ENCODE measurements around the gene ZMYND8.

The ZMYND8 gene

GRCh38 chr20:47314647-47315338, 41.7 kb downstream of the ZMYND8 start:
- Histone ChIP-seq H2BK5ac (ENCODE audit: low read depth, low read length, poor library complexity, severe bottlenecking) (peak overlapping the region; percentile 78), H2BK120ac (ENCODE audit: low read depth, low read length) (peak overlapping the region; percentile 78), H2BK12ac (ENCODE audit: low read length in 2 of 2) (peak overlapping the region; percentile 21 to 49), H3K23ac (ENCODE audit: low read length in 2 of 2) (no peak overlapping the region), H3K36me3 (ENCODE audit: control insufficient read depth in 1 of 2, insufficient read depth in 2 of 2, low read depth in 1 of 2, low read length in 2 of 2) (peaks cover 7 to 10% of the 10 kb centered on the region in 2 experiments), H2BK15ac (ENCODE audit: low read depth, poor library complexity, severe bottlenecking) (no peak overlapping the region), H2AK5ac (ENCODE audit: low read length, severe bottlenecking) (peak overlapping the region; percentile 84), H3K4ac (ENCODE audit: low read depth in 1 of 2, low read length in 2 of 2) (peak overlapping the region; percentile 85 to 93), H3K4me3 (ENCODE audit: insufficient read depth in 1 of 2, low read depth in 1 of 2, low read length in 2 of 2) (peak overlapping the region in 1 of 2 experiments; percentile 40), H3K79me1 (replicated peaks; ENCODE audit: low read length, poor library complexity, severe bottlenecking) (peaks cover 13% of the 10 kb centered on the region), H4K8ac (ENCODE audit: low read length) (peak overlapping the region; percentile 38), H3K9me3 (ENCODE audit: control insufficient read depth, low read length) (no peaks in the 10 kb centered on the region), H3K14ac (ENCODE audit: low read length in 2 of 2) (no peak overlapping the region), H3K9ac (ENCODE audit: low read length) (peak overlapping the region; percentile 81), H3K4me1 (ENCODE audit: control insufficient read depth, insufficient read depth, low read depth, low read length) (peaks cover 30% of the 10 kb centered on the region), H3K27ac (ENCODE audit: low read length, poor library complexity, severe bottlenecking) (peak overlapping the region; percentile 71), H3K18ac (ENCODE audit: low read depth in 1 of 2, low read length in 2 of 2) (peak overlapping the region; percentile 31 to 85), H3K27me3 (ENCODE audit: control insufficient read depth in 1 of 2, insufficient read depth in 1 of 2, low read length in 2 of 2) (no peaks in the 10 kb centered on the region), H4K91ac (ENCODE audit: low read length) (peak overlapping the region; percentile 52), H2AFZ (ENCODE audit: low read depth, low read length) (no peak overlapping the region), H3K4me2 (ENCODE audit: low read length, poor library complexity, severe bottlenecking) (no peak overlapping the region)
- DNase-seq = no peak
- WGBS = 92% methylated on average over 2 of the region's 3 CpGs

GRCh38 chr20:47311967-47312681, 44.4 kb downstream of the ZMYND8 start:
- Histone ChIP-seq H3K4me1 (ENCODE audit: control insufficient read depth, insufficient read depth, low read depth, low read length) (peaks cover 12% of the 10 kb centered on the region), H2AK5ac (ENCODE audit: low read length, severe bottlenecking) (peak overlapping the region; percentile 7), H3K23ac (ENCODE audit: low read length in 2 of 2) (no peak overlapping the region), H3K27me3 (ENCODE audit: control insufficient read depth in 1 of 2, insufficient read depth in 1 of 2, low read length in 2 of 2) (no peaks in the 10 kb centered on the region), H2BK120ac (ENCODE audit: low read depth, low read length) (no peak overlapping the region), H3K36me3 (ENCODE audit: control insufficient read depth in 1 of 2, insufficient read depth in 2 of 2, low read depth in 1 of 2, low read length in 2 of 2) (peaks cover 22% of the 10 kb centered on the region in 2 experiments), H2AFZ (ENCODE audit: low read depth, low read length) (no peak overlapping the region), H3K4me3 (ENCODE audit: insufficient read depth in 1 of 2, low read depth in 1 of 2, low read length in 2 of 2) (no peak overlapping the region), H3K27ac (ENCODE audit: low read length, poor library complexity, severe bottlenecking) (no peak overlapping the region), H3K4ac (ENCODE audit: low read depth in 1 of 2, low read length in 2 of 2) (peak overlapping the region in 1 of 2 experiments; percentile 81), H2BK15ac (ENCODE audit: low read depth, poor library complexity, severe bottlenecking) (no peak overlapping the region), H3K79me1 (replicated peaks; ENCODE audit: low read length, poor library complexity, severe bottlenecking) (peaks cover 22% of the 10 kb centered on the region), H4K91ac (ENCODE audit: low read length) (peak overlapping the region; percentile 70), H2BK12ac (ENCODE audit: low read length in 2 of 2) (peak overlapping the region; percentile 28 to 80), H3K9ac (ENCODE audit: low read length) (no peak overlapping the region), H3K4me2 (ENCODE audit: low read length, poor library complexity, severe bottlenecking) (no peak overlapping the region), H2BK5ac (ENCODE audit: low read depth, low read length, poor library complexity, severe bottlenecking) (no peak overlapping the region), H3K18ac (ENCODE audit: low read depth in 1 of 2, low read length in 2 of 2) (peak overlapping the region; percentile 52 to 76), H3K9me3 (ENCODE audit: control insufficient read depth, low read length) (no peaks in the 10 kb centered on the region), H4K8ac (ENCODE audit: low read length) (peak overlapping the region; percentile 28), H3K14ac (ENCODE audit: low read length in 2 of 2) (no peak overlapping the region)
- WGBS = 97% methylated on average over 11 of the region's 11 CpGs
- DNase-seq = no peak

- H2BK120ac ChIP-seq (ENCODE audit: low read depth, low read length) = no peak overlapping the region
- H3K4me2 ChIP-seq (ENCODE audit: low read length, poor library complexity, severe bottlenecking) = no peak overlapping the region
- no peak overlapping the region for H3K27ac ChIP-seq (ENCODE audit: low read length, poor library complexity, severe bottlenecking)
- no peaks in the 10 kb centered on the region for H3K9me3 ChIP-seq (ENCODE audit: control insufficient read depth, low read length)
- no peak overlapping the region for H3K23ac ChIP-seq (ENCODE audit: low read length in 2 of 2)
- H3K4me1 ChIP-seq (ENCODE audit: control insufficient read depth, insufficient read depth, low read depth, low read length) = peaks cover 10% of the 10 kb centered on the region
- no peak overlapping the region for H2BK5ac ChIP-seq (ENCODE audit: low read depth, low read length, poor library complexity, severe bottlenecking)
- no peak overlapping the region for H2AK5ac ChIP-seq (ENCODE audit: low read length, severe bottlenecking)
- peaks cover 28% of the 10 kb centered on the region for H3K79me1 ChIP-seq (replicated peaks; ENCODE audit: low read length, poor library complexity, severe bottlenecking)
- no peak overlapping the region for H3K9ac ChIP-seq (ENCODE audit: low read length)
- H4K91ac ChIP-seq (ENCODE audit: low read length) = no peak overlapping the region
- no peak overlapping the region for H2AFZ ChIP-seq (ENCODE audit: low read depth, low read length)
- 91% methylated on average over 5 of the region's 5 CpGs for WGBS
- peak overlapping the region; percentile 28 to 38 for H3K18ac ChIP-seq (ENCODE audit: low read depth in 1 of 2, low read length in 2 of 2)
- H3K14ac ChIP-seq (ENCODE audit: low read length in 2 of 2) = no peak overlapping the region
- H3K4ac ChIP-seq (ENCODE audit: low read depth in 1 of 2, low read length in 2 of 2) = no peak overlapping the region
- DNase-seq = no peak
- H2BK15ac ChIP-seq (ENCODE audit: low read depth, poor library complexity, severe bottlenecking) = no peak overlapping the region
- peak overlapping the region; percentile 18 to 90 for H2BK12ac ChIP-seq (ENCODE audit: low read length in 2 of 2)
- H3K27me3 ChIP-seq (ENCODE audit: control insufficient read depth in 1 of 2, insufficient read depth in 1 of 2, low read length in 2 of 2) = no peaks in the 10 kb centered on the region
- H3K4me3 ChIP-seq (ENCODE audit: insufficient read depth in 1 of 2, low read depth in 1 of 2, low read length in 2 of 2) = no peak overlapping the region
- H3K36me3 ChIP-seq (ENCODE audit: control insufficient read depth in 1 of 2, insufficient read depth in 2 of 2, low read depth in 1 of 2, low read length in 2 of 2) = peaks cover 28 to 29% of the 10 kb centered on the region in 2 experiments
- peak overlapping the region; percentile 19 for H4K8ac ChIP-seq (ENCODE audit: low read length)
Measured at GRCh38 chr20:47311211-47311610, 45.3 kb downstream of the ZMYND8 start.

DNA sequence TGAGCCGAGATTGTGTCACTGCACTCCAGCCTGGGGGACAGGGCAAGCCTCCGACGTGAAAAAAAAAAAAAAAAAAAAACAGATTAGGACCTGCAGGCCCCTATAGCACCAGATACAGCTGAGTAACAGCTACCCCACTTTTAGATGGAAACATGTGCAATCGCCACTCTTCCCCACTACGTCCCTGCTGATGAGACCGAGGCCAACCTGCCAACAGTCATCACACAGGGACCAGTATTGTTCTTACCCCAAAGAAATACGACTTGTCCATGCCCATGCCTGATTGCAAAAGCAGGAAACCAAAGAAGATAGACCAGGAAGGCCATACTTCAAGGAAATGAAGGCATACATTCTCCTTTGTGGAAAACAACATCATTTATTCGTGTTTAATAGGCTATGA, 45.8 kb downstream of the ZMYND8 start:
- Histone ChIP-seq H4K8ac (ENCODE audit: low read length) (peak overlapping the region; percentile 62), H3K9ac (ENCODE audit: low read length) (no peak overlapping the region), H3K14ac (ENCODE audit: low read length in 2 of 2) (no peak overlapping the region), H3K4me3 (ENCODE audit: insufficient read depth in 1 of 2, low read depth in 1 of 2, low read length in 2 of 2) (no peak overlapping the region), H3K27me3 (ENCODE audit: control insufficient read depth in 1 of 2, insufficient read depth in 1 of 2, low read length in 2 of 2) (no peaks in the 10 kb centered on the region), H2BK12ac (ENCODE audit: low read length in 2 of 2) (peak overlapping the region in 1 of 2 experiments; percentile 56), H3K4me1 (ENCODE audit: control insufficient read depth, insufficient read depth, low read depth, low read length) (peaks cover 10% of the 10 kb centered on the region), H2AK5ac (ENCODE audit: low read length, severe bottlenecking) (no peak overlapping the region), H4K91ac (ENCODE audit: low read length) (no peak overlapping the region), H3K27ac (ENCODE audit: low read length, poor library complexity, severe bottlenecking) (no peak overlapping the region), H2BK5ac (ENCODE audit: low read depth, low read length, poor library complexity, severe bottlenecking) (no peak overlapping the region), H3K9me3 (ENCODE audit: control insufficient read depth, low read length) (no peaks in the 10 kb centered on the region), H2AFZ (ENCODE audit: low read depth, low read length) (no peak overlapping the region), H3K4me2 (ENCODE audit: low read length, poor library complexity, severe bottlenecking) (no peak overlapping the region), H3K4ac (ENCODE audit: low read depth in 1 of 2, low read length in 2 of 2) (peak overlapping the region in 1 of 2 experiments; percentile 12), H3K36me3 (ENCODE audit: control insufficient read depth in 1 of 2, insufficient read depth in 2 of 2, low read depth in 1 of 2, low read length in 2 of 2) (peaks cover 32 to 33% of the 10 kb centered on the region in 2 experiments), H3K18ac (ENCODE audit: low read depth in 1 of 2, low read length in 2 of 2) (peak overlapping the region in 1 of 2 experiments; percentile 38), H2BK120ac (ENCODE audit: low read depth, low read length) (no peak overlapping the region), H3K23ac (ENCODE audit: low read length in 2 of 2) (no peak overlapping the region), H3K79me1 (replicated peaks; ENCODE audit: low read length, poor library complexity, severe bottlenecking) (peaks cover 30% of the 10 kb centered on the region), H2BK15ac (ENCODE audit: low read depth, poor library complexity, severe bottlenecking) (no peak overlapping the region)
- 88% methylated on average over 8 of the region's 8 CpGs for WGBS
- no peak for DNase-seq

Measured in mesenchymal stem cell (in vitro differentiated cells and primary cell).